ENCODE data around the gene MYO1E.

DNA sequence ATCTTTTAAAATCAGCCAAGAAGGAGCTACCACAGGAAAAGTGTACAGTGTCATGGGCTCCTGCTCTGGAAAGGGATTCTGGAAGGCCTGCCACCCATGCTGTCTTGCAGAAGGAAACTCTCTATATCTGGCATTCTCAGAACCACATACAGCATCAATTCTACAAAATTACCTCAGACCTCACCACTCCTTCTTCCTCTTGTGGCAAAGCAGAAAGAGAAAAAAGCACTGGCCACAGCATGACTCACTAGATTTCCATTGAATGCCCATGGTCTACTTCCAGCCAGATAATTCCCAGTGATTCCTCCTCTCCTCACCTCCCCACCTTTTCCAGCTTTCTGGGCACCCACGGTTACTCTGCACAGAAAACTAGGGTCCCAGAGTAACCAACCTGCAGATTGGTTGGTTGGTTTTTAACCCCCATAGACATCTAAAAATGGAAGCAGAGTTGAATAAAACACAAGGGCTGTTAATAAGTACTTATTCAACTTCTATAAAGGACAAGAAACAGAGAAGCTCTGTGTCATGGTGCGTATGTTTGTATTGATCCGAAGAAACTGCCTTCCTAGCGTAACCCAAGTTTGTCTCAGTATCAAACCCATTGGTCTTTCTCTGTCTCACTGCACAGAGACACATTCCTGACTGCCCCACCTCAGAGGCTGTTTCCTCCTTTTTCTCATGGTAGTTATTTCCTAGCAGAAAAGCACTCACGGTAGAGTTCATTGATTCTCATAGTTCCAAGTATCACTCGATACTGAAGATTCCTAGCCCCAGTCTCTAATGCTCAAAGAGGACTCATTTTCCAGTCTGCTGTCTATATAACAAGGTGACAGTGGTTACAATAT lies 98.3 kb downstream of the MYO1E start:
- no peak for TF ChIP-seq CTCF (IDR thresholded peaks at IDR 0.05; ENCODE audit: control extremely low read depth in 1 of 3, insufficient read depth in 1 of 3, low read depth in 1 of 3, low read length in 3 of 3)
- no peak for TF ChIP-seq EZH2 (IDR thresholded peaks at IDR 0.05; ENCODE audit: low read depth, low read length, severe bottlenecking)
- TF ChIP-seq EP300 (IDR thresholded peaks at IDR 0.05; ENCODE audit: borderline replicate concordance in 1 of 2, low read depth in 2 of 2, low read length in 2 of 2): no peak
- no peak for TF ChIP-seq YY1 (IDR thresholded peaks at IDR 0.05; ENCODE audit: low read depth, low read length)
- TF ChIP-seq FOSL1 (IDR thresholded peaks at IDR 0.05; ENCODE audit: insufficient read depth, low read depth, low read length): no peak
- no peak for TF ChIP-seq ATF2 (IDR thresholded peaks at IDR 0.05; ENCODE audit: low read length)
- no peak for TF ChIP-seq TEAD4 (IDR thresholded peaks at IDR 0.05; ENCODE audit: low read depth, low read length)
- no peak for TF ChIP-seq SP1 (IDR thresholded peaks at IDR 0.05; ENCODE audit: low read depth, low read length)
- no peak for TF ChIP-seq RAD21 (IDR thresholded peaks at IDR 0.05 in 1 of 2, conservative IDR thresholded peaks at IDR 0.05 in 1 of 2; ENCODE audit: low read depth in 2 of 2, low read length in 2 of 2)
- no peak for TF ChIP-seq TBP (IDR thresholded peaks at IDR 0.05; ENCODE audit: low read depth, low read length)
- TF ChIP-seq CEBPB (IDR thresholded peaks at IDR 0.05; ENCODE audit: low read depth, low read length): no peak
- TF ChIP-seq HDAC6 (IDR thresholded peaks at IDR 0.05; ENCODE audit: low read depth, low read length): no peak
- TF ChIP-seq POLR2AphosphoS5 (IDR thresholded peaks at IDR 0.05; ENCODE audit: low read depth, low read length): no peak
- no peak for TF ChIP-seq CREB1 (IDR thresholded peaks at IDR 0.05)
